IMR-90 (cell line): ENCODE data around the gene ITM2C. TPM values are rescaled to one million over a fixed set of nuclear protein-coding genes. Genes with fewer than 3 reads are reported as not detected.

ENCODE experiments used
- ATAC-seq: fragments of 200-7000 bp; cut with Tn5 transposase; 2 replicates; pipeline ENCODE4 v1.9.1; 2020; ENCODE audit warnings: low read depth, mild to moderate bottlenecking, moderate library complexity
- BruUV-seq: library from RNA; stranded (reverse); fragments of 400-500 nt; replicated peaks from 2 replicates; lab custom pipeline; 2021; lab: Mats Ljungman, UMichigan
- CTCF ChIA-PET: fragments of 300-600 bp; formaldehyde crosslinking; extraction: SDS; loops from one replicate; lab custom pipeline; 2021; ENCODE audit warnings: antibody characterized with exemption; lab: Yijun Ruan, JAX
- POLR2A ChIA-PET: fragments of 300-600 bp; sonication (Branson Sonifier 250); formaldehyde crosslinking; loops from one replicate; lab custom pipeline; 2022; ENCODE audit warnings: antibody characterized with exemption; ENCODE audit not compliant: unreplicated experiment; lab: Charles Lee
- DNase-seq: peaks from one replicate; pipeline ENCODE4 v3.0.0; 2013
- H2AFZ ChIP-seq: replicated peaks from 2 replicates; pipeline ENCODE3; 2013; ENCODE audit warnings: low read length, mild to moderate bottlenecking; ENCODE audit not compliant: poor library complexity
- H2AK5ac ChIP-seq: 2 replicates; pipeline ENCODE4 v1.6.1; 2013; ENCODE audit warnings: low read depth, low read length, inconsistent platforms
- H2AK9ac ChIP-seq: replicated peaks from 2 replicates; pipeline ENCODE3; 2013; ENCODE audit warnings: mild to moderate bottlenecking, low read depth, low read length, moderate library complexity; ENCODE audit not compliant: poor library complexity
- H2BK120ac ChIP-seq: 2 replicates; pipeline ENCODE4 v1.6.1; 2013; ENCODE audit warnings: low read depth, low read length, inconsistent platforms
- H2BK15ac ChIP-seq: 3 replicates; pipeline ENCODE4 v1.6.1; 2013; ENCODE audit warnings: low read depth, low read length, inconsistent platforms
- H2BK20ac ChIP-seq: 2 replicates; pipeline ENCODE4 v1.6.1; 2013; ENCODE audit warnings: low read depth, mild to moderate bottlenecking, inconsistent platforms, low read length, moderate library complexity
- H2BK5ac ChIP-seq: 2 replicates; pipeline ENCODE4 v1.6.1; 2013; ENCODE audit warnings: mild to moderate bottlenecking, low read depth, low read length, inconsistent platforms; ENCODE audit not compliant: poor library complexity, severe bottlenecking
- H3K14ac ChIP-seq: replicated peaks from 2 replicates; pipeline ENCODE4 v1.6.1; 2013; ENCODE audit warnings: low read depth, low read length, inconsistent platforms
- H3K18ac ChIP-seq: 2 replicates; pipeline ENCODE4 v1.6.1; 2013; ENCODE audit warnings: low read depth, low read length, control low read depth
- H3K23ac ChIP-seq: 2 replicates; pipeline ENCODE4 v1.6.1; 2013; ENCODE audit warnings: low read depth, low read length, inconsistent platforms
- H3K27ac ChIP-seq: 2 replicates; pipeline ENCODE4 v1.5.1; 2013; ENCODE audit warnings: mild to moderate bottlenecking, control low read depth, low read length; ENCODE audit not compliant: insufficient read depth
- H3K27me3 ChIP-seq: 2 replicates; pipeline ENCODE4 v1.6.1; 2013; ENCODE audit warnings: low read length; ENCODE audit not compliant: control insufficient read depth, insufficient read depth
- H3K36me3 ChIP-seq: 2 replicates; pipeline ENCODE4 v1.6.1; 2013; ENCODE audit warnings: low read length, mixed read lengths; ENCODE audit not compliant: control insufficient read depth, insufficient read depth
- H3K4ac ChIP-seq: 2 replicates; pipeline ENCODE4 v1.6.1; 2013; ENCODE audit warnings: low read depth, low read length, inconsistent platforms
- H3K4me1 ChIP-seq: 2 replicates; pipeline ENCODE4 v1.6.1; 2013; ENCODE audit warnings: low read length, mixed read lengths; ENCODE audit not compliant: control insufficient read depth, insufficient read depth
- H3K4me2 ChIP-seq: 2 replicates; pipeline ENCODE4 v1.6.1; 2013; ENCODE audit warnings: low read depth, mild to moderate bottlenecking, control low read depth, low read length, moderate library complexity
- H3K4me3 ChIP-seq: 2 replicates; pipeline ENCODE4 v1.5.1; 2013; ENCODE audit warnings: low read depth, mild to moderate bottlenecking, control low read depth, low read length, moderate library complexity; ENCODE audit not compliant: insufficient read depth
- H3K56ac ChIP-seq: 2 replicates; pipeline ENCODE4 v1.6.1; 2013; ENCODE audit warnings: low read length, inconsistent platforms; ENCODE audit not compliant: insufficient read depth; ENCODE audit errors: extremely low read depth
- H3K79me1 ChIP-seq, 2 experiments: 2 replicates each; pipeline ENCODE4 v1.6.1; 2013; ENCODE audit warnings: low read length in 2 of 2, inconsistent platforms in 1 of 2, low read depth in 1 of 2
- H3K9ac ChIP-seq: 2 replicates; pipeline ENCODE4 v1.6.1; 2013; ENCODE audit warnings: low read depth, low read length, control low read depth
- H3K9me1 ChIP-seq: 2 replicates; pipeline ENCODE4 v1.6.1; 2013; ENCODE audit warnings: low read length, inconsistent platforms; ENCODE audit not compliant: insufficient read depth
- H3K9me3 ChIP-seq: 2 replicates; pipeline ENCODE4 v1.6.1; 2013; ENCODE audit warnings: low read length; ENCODE audit not compliant: control insufficient read depth, insufficient read depth
- H4K20me1 ChIP-seq: 2 replicates; pipeline ENCODE4 v1.6.1; 2013; ENCODE audit warnings: low read length, inconsistent platforms; ENCODE audit not compliant: insufficient read depth
- H4K5ac ChIP-seq: 2 replicates; pipeline ENCODE4 v1.6.1; 2013; ENCODE audit warnings: mild to moderate bottlenecking, low read depth, low read length, control low read depth
- H4K8ac ChIP-seq, 2 experiments: 2 replicates each; pipeline ENCODE4 v1.6.1; 2013; ENCODE audit warnings: low read depth in 2 of 2, low read length in 2 of 2, control low read depth in 1 of 2, inconsistent platforms in 1 of 2
- H4K91ac ChIP-seq: 2 replicates; pipeline ENCODE4 v1.6.1; 2013; ENCODE audit warnings: low read depth, low read length, inconsistent platforms; ENCODE audit not compliant: insufficient read depth
- BHLHE40 ChIP-seq: fragments of 150-350 bp; IDR thresholded peaks from 2 replicates; pipeline ENCODE4 v1.6.1; 2016; ENCODE audit warnings: mild to moderate bottlenecking, low read depth, low read length
- CEBPB ChIP-seq: IDR thresholded peaks from 2 replicates; pipeline ENCODE4 v1.6.1; 2012; ENCODE audit warnings: low read depth, low read length, improper control_type of control experiment
- CHD1 ChIP-seq: IDR thresholded peaks from 2 replicates; pipeline ENCODE4 v1.6.1; 2012; ENCODE audit warnings: low read depth, low read length, improper control_type of control experiment
- CTCF ChIP-seq: conservative IDR thresholded peaks from 2 replicates; pipeline ENCODE4 v1.5.1; 2012; ENCODE audit warnings: mild to moderate bottlenecking, low read depth, low read length, improper control_type of control experiment
- FOS ChIP-seq: fragments of 150-350 bp; IDR thresholded peaks from 2 replicates; pipeline ENCODE4 v1.6.1; 2016; ENCODE audit warnings: low read depth, low read length
- MAZ ChIP-seq: IDR thresholded peaks from 2 replicates; pipeline ENCODE4 v1.6.1; 2012; ENCODE audit warnings: low read depth, mild to moderate bottlenecking, low read length, improper control_type of control experiment, moderate library complexity, borderline replicate concordance
- MXI1 ChIP-seq: IDR thresholded peaks from 2 replicates; pipeline ENCODE4 v1.6.1; 2012; ENCODE audit warnings: low read depth, mild to moderate bottlenecking, low read length, moderate library complexity, borderline replicate concordance
- POLR2A ChIP-seq: IDR thresholded peaks from 2 replicates; pipeline ENCODE4 v1.6.1; 2012; ENCODE audit warnings: mild to moderate bottlenecking, low read depth, low read length
- USF2 ChIP-seq: fragments of 150-350 bp; IDR thresholded peaks from 2 replicates; pipeline ENCODE4 v1.6.1; 2017; ENCODE audit warnings: mild to moderate bottlenecking, antibody characterized with exemption, low read length, low read depth
- WGBS, 2 experiments: methylation state at CpG; one replicate each; pipeline versions ENCODE4 v1.1.5 to v1.1.7; 2013; ENCODE audit warnings: missing lambda C conversion rate in 2 of 2; ENCODE audit not compliant: insufficient read length in 1 of 2; ENCODE audit errors: extremely low coverage in 2 of 2; 5-methylcytosine and 5-hydroxymethylcytosine counted together
- dilution Hi-C: fragments of 300-500 bp; cut with HindIII; formaldehyde crosslinking; loops from one replicate; pipeline ENCODE4 v1.14.3; 2018; ENCODE audit warnings: low sequenced_read_pairs; ENCODE audit not compliant: unreplicated experiment
- in situ Hi-C: fragments of 300-500 bp; cut with MboI; formaldehyde crosslinking; loops from 3 replicates; pipeline ENCODE4 v1.14.3; 2019; ENCODE audit warnings: low sequenced_read_pairs, inconsistent platforms, mixed read lengths
- intact Hi-C: fragments of 100-400 bp; cut with micrococcal nuclease; formaldehyde crosslinking; loops from 2 replicates; pipeline ENCODE4 v1.10.0; 2022
- polyA plus RNA-seq, 3 experiments: library from polyadenylated mRNA; depleted of rRNA; stranded (reverse); fragments of >200 nt; gene quantifications; 2 replicates each; pipeline ENCODE4 v1.2.3, GENCODE V29; 2012; ENCODE audit warnings: low replicate concordance in 1 of 3
- total RNA-seq: library from RNA; depleted of rRNA; stranded (reverse); fragments of >200 nt; gene quantifications from 2 replicates; pipeline ENCODE4 v1.2.3, GENCODE V29; 2012
- TF ChIP-seq, protein P1 (sequence below): fragments of 150-350 bp; IDR thresholded peaks from 2 replicates; pipeline ENCODE4 v1.6.1; 2016; ENCODE audit warnings: low read depth, mild to moderate bottlenecking, low read length, moderate library complexity, borderline replicate concordance

The ITM2C gene
- total and polyA plus RNA-seq, 2 of the 4 experiments (the other 2 are of a cell fraction), result 46.8 to 274 TPM

DNA sequence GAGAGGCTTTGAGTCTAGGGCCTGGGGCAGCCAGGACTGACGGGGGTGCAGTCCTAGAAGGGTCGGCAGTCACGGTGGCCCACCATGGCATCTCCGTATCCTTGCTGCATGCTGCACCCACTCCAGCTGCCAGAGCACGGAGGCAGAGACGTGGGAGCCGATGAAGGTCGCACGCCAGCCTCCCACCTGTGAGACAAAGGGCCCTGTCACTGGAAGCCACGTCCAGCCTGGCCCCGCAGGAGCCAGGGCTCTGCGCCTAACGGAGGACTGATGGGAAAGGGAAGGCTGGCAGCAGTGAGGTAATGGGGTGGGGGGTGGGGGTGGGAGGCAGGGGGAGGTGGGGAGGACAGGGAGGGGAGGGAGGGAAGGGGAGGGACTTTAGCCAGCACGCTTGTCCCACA lies 21.9 kb downstream of the ITM2C start:
- Histone ChIP-seq H3K27ac (no peak overlapping the region), H3K18ac (no peak overlapping the region), H2AFZ (peak overlapping the region; percentile 63), H3K79me1 (no peaks in the 10 kb centered on the region), H3K9me3 (no peaks in the 10 kb centered on the region; the same call in 1 of the 2 replicates), H4K20me1 (no peaks in the 10 kb centered on the region), H3K4me2 (no peak overlapping the region), H2BK5ac (no peak overlapping the region), H2AK5ac (no peak overlapping the region), H4K91ac (no peak overlapping the region), H2BK120ac (no peak overlapping the region), H3K23ac (no peak overlapping the region), H3K9me1 (no peaks in the 10 kb centered on the region), H3K36me3 (no peaks in the 10 kb centered on the region), H3K56ac (no peak overlapping the region), H3K14ac (no peak overlapping the region), H3K4me1 (no peaks in the 10 kb centered on the region; the same call in 1 of the 2 replicates), H4K8ac (no peak overlapping the region), H4K5ac (no peak overlapping the region), H3K4me3 (no peak overlapping the region), H3K4ac (no peak overlapping the region), H2BK15ac (no peak overlapping the region), H3K27me3 (peaks cover 15% of the 10 kb centered on the region), H2AK9ac (no peak overlapping the region), H2BK20ac (no peak overlapping the region), H3K9ac (no peak overlapping the region)
- POLR2A ChIA-PET, result no interaction called here
- TF ChIP-seq FOS, result no peak
- TF ChIP-seq, protein P1, sequence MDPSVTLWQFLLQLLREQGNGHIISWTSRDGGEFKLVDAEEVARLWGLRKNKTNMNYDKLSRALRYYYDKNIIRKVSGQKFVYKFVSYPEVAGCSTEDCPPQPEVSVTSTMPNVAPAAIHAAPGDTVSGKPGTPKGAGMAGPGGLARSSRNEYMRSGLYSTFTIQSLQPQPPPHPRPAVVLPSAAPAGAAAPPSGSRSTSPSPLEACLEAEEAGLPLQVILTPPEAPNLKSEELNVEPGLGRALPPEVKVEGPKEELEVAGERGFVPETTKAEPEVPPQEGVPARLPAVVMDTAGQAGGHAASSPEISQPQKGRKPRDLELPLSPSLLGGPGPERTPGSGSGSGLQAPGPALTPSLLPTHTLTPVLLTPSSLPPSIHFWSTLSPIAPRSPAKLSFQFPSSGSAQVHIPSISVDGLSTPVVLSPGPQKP, result no peak
- TF ChIP-seq BHLHE40, result no peak
- no peak for TF ChIP-seq MXI1
- TF ChIP-seq USF2, result no peak
- TF ChIP-seq CTCF, result no peak
- no peak for TF ChIP-seq CEBPB
- no peak for TF ChIP-seq POLR2A
- no peak for TF ChIP-seq CHD1
- no peak for TF ChIP-seq MAZ
- in situ Hi-C loops (no loop called here), intact Hi-C loops (no loop called here), dilution Hi-C loops (no loop called here)
- DNase-seq, result no peak
- CTCF ChIA-PET, result no interaction called here
- no peak for ATAC-seq
- 52% methylated on average over 7 of the region's 14 CpGs; no CpG with 5 or more reads in 1 of the 2 experiments for WGBS, 2 experiments
- BruUV-seq, result no TSS peak
